Measurements from ENCODE around the gene FERD3L.

The FERD3L gene

GRCh38 chr7:19106241-19107080, 38.8 kb downstream of the FERD3L start:
- no peak for TF ChIP-seq CTCF (IDR thresholded peaks at IDR 0.05; ENCODE audit: insufficient read depth, low read depth, low read length, missing control alignments)
- DNase-seq (ENCODE audit: low read depth): no peak
- peak overlapping the region; percentile 58 for H3K4me3 ChIP-seq (ENCODE audit: low read length)

GRCh38 chr7:19105546-19105945, 39.7 kb downstream of the FERD3L start:
- no peak for DNase-seq (ENCODE audit: low read depth)
- no peak for TF ChIP-seq CTCF (IDR thresholded peaks at IDR 0.05; ENCODE audit: insufficient read depth, low read depth, low read length, missing control alignments)
- H3K4me3 ChIP-seq (ENCODE audit: low read length): no peak overlapping the region

- no peak overlapping the region for H3K4me3 ChIP-seq (ENCODE audit: low read length)
- TF ChIP-seq CTCF (IDR thresholded peaks at IDR 0.05; ENCODE audit: insufficient read depth, low read depth, low read length, missing control alignments): no peak
- DNase-seq (ENCODE audit: low read depth): no peak
Measured at GRCh38 chr7:19104811-19105210, 40.4 kb downstream of the FERD3L start.

- no peak overlapping the region for H3K4me3 ChIP-seq (ENCODE audit: low read length)
- no peak for DNase-seq (ENCODE audit: low read depth)
Measured at GRCh38 chr7:19102884-19103283, 42.3 kb downstream of the FERD3L start.

GRCh38 chr7:19101909-19102308, 43.3 kb downstream of the FERD3L start:
- no peak for TF ChIP-seq CTCF (IDR thresholded peaks at IDR 0.05; ENCODE audit: insufficient read depth, low read depth, low read length, missing control alignments)
- no peak overlapping the region for H3K4me3 ChIP-seq (ENCODE audit: low read length)
- no peak for DNase-seq (ENCODE audit: low read depth)

More at GRCh38 chr7:19102884-19103283, 42.3 kb downstream of the FERD3L start:
- TF ChIP-seq CTCF (IDR thresholded peaks at IDR 0.05; ENCODE audit: insufficient read depth, low read depth, low read length, missing control alignments): no peak

- no peak for TF ChIP-seq CTCF (IDR thresholded peaks at IDR 0.05; ENCODE audit: insufficient read depth, low read depth, low read length, missing control alignments)
- H3K4me3 ChIP-seq (ENCODE audit: low read length): no peak overlapping the region
- DNase-seq (ENCODE audit: low read depth): no peak
Measured at GRCh38 chr7:19101472-19101871, 43.7 kb downstream of the FERD3L start.

- no peak for DNase-seq (ENCODE audit: low read depth)
- TF ChIP-seq CTCF (IDR thresholded peaks at IDR 0.05; ENCODE audit: insufficient read depth, low read depth, low read length, missing control alignments): no peak
- H3K4me3 ChIP-seq (ENCODE audit: low read length): no peak overlapping the region
Measured at GRCh38 chr7:19099924-19100323, 45.3 kb downstream of the FERD3L start.
